Mucosa of stomach (tissue), 1 donor: ENCODE results near the gene SHC1.

Experiments used
- H3K27me3 ChIP-seq: one replicate; pipeline ENCODE4 v1.7.0; 2013; ENCODE audit warnings: mild to moderate bottlenecking, low read length; ENCODE audit not compliant: control insufficient read depth, insufficient read depth
- H3K36me3 ChIP-seq: one replicate; pipeline ENCODE4 v1.7.0; 2013; ENCODE audit warnings: low read length; ENCODE audit not compliant: control insufficient read depth, insufficient read depth
- H3K4me1 ChIP-seq: one replicate; pipeline ENCODE4 v1.7.0; 2013; ENCODE audit warnings: mild to moderate bottlenecking, low read length; ENCODE audit not compliant: control insufficient read depth, insufficient read depth
- H3K4me3 ChIP-seq: one replicate; pipeline ENCODE4 v1.7.0; 2013; ENCODE audit warnings: low read length
- H3K9ac ChIP-seq: one replicate; pipeline ENCODE4 v1.7.0; 2013; ENCODE audit warnings: mild to moderate bottlenecking, low read length, moderate library complexity
- H3K9me3 ChIP-seq: one replicate; pipeline ENCODE4 v1.7.0; 2013; ENCODE audit warnings: mild to moderate bottlenecking, low read length, moderate library complexity; ENCODE audit not compliant: control insufficient read depth
- donor health status: Pancreatic carcinoma.

SHC1 gene

DNA sequence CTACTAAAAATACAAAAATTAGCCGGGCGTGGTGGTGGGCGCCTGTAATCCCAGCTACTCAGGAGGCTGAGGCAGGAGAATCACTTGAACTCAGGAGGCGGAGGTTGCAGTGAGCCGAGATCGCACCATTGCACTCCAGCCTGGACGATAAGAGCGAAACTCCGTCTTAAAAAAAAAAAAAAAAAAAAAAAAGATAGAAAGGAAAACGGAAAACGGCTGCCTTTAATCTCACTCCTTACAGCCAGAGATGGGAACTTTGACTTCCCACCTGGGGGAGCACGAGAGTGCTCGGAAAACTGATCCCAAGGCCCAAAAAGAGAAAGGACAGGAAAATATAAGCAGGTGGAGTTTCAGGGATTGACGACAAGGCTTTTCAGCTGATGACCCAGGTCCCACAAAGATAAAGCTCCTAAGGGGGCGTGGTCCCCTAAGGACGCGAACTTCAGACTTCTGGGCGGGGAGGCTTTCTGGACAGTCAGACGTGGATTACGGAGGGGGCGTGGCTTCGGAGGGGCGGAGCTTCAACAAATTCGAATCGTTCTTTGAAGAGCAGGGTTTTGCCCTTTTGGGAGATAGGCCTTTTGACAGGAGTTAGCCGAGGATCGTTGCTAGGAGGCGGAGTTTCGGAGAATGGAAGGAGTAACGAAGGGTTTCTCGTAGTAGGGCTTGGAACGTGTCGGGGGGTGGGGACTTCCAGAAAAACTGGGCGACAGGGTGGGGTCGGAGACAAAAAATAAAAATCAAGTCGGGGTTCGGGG, 3.0 kb upstream of the SHC1 start:
- Histone ChIP-seq H3K9me3 (no peaks in the 10 kb centered on the region), H3K4me3 (peak overlapping the region; percentile 37), H3K9ac (peak overlapping the region; percentile 77), H3K4me1 (peaks cover 47% of the 10 kb centered on the region), H3K36me3 (peaks cover 5% of the 10 kb centered on the region), H3K27me3 (no peaks in the 10 kb centered on the region)

DNA sequence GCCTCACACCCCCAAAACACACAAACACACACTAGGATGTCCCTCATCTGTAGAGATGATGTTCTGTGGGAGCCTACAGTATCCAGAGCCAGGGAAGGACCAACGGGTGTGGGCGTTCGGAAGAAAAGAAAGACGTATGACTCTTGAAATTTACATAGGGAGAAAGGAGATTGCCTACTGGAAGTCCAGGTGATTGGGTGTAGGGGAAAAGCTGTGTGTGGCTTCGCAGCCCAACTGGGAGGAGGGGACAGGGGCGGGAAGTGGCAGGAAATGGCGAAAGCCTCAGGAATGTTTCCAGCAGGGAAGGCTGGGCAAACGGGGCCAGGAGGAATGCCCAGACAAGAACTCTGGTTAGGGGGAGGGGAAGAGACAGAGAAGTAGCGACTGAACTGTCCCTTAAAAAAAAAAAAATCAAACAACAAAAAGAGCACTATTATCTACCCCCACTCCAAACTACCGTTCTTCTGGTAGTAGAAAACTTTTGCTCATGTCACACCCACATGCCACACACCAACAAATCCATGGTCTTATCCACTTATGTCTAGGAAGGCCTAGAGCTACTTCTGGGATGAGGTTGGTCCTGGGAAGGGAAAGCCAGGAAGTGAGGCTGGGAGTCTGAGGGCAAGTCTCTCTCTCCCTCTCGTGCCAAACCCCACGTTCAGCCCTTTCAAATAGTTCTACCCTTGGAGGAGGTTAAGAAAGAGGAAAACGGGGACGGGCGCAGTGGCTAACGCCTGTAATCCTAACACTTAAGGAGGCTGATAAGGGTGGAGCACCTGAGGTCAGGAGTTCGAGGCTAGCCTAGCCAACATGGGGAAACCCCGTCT, 2.2 kb upstream of the SHC1 start:
- Histone ChIP-seq H3K9me3 (no peaks in the 10 kb centered on the region), H3K4me1 (peaks cover 52% of the 10 kb centered on the region), H3K4me3 (no peak overlapping the region), H3K9ac (peak overlapping the region; percentile 77), H3K27me3 (no peaks in the 10 kb centered on the region), H3K36me3 (peaks cover 6% of the 10 kb centered on the region)

DNA sequence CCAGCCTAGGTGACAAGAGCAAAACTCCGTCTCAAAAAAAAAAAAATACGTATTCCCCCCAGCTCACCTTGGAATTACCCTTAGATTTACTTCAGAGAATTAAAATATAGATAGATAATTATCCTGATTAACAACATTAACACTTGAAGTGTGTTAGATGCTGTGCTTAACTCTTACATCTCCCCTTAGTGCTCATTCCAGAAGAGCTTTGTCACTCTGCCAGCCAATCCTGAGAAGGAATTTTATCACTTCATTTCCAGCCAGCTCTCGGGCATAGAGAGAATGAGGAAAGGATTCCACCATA, 1.6 kb upstream of the SHC1 start:
- no peaks in the 10 kb centered on the region for H3K9me3 ChIP-seq
- H3K36me3 ChIP-seq, result peaks cover 12% of the 10 kb centered on the region
- H3K9ac ChIP-seq, result peak overlapping the region; percentile 77
- H3K4me1 ChIP-seq, result peaks cover 58% of the 10 kb centered on the region
- no peak overlapping the region for H3K4me3 ChIP-seq
- no peaks in the 10 kb centered on the region for H3K27me3 ChIP-seq

DNA sequence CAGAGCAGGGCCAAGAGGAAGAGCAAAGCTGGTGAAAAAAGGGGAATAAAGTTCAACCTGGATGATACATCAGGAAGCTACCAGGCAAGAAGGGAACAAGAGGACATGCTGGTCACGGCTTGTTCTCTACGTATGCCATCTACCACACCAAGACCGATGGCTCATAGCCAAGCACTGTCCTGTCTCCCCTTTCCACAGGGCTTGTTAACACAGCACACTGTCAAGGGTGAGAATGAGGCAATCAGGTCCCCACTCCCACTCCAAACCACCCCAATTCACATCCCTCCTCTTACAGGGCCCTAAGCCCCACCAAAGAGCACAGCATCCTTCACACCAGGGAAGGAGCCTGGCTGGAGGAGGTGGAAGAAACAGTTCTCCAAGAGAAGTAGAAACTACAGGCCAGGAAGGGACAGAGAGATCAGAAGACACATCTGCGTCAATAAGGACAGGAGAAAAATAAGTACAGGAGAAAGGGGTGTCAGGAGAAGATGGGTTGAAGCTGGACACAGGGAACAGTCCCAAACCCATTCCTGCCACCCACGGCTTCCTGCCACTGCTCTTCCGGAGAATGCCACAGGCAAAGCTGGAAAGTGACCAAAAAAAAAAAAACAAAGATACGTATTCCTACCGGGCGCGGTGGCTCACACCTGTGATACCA, 923 bp upstream of the SHC1 start:
- no peaks in the 10 kb centered on the region for H3K27me3 ChIP-seq
- peak overlapping the region; percentile 65 for H3K9ac ChIP-seq
- no peaks in the 10 kb centered on the region for H3K9me3 ChIP-seq
- H3K36me3 ChIP-seq, result peaks cover 16% of the 10 kb centered on the region
- peaks cover 54% of the 10 kb centered on the region for H3K4me1 ChIP-seq
- H3K4me3 ChIP-seq, result no peak overlapping the region

DNA sequence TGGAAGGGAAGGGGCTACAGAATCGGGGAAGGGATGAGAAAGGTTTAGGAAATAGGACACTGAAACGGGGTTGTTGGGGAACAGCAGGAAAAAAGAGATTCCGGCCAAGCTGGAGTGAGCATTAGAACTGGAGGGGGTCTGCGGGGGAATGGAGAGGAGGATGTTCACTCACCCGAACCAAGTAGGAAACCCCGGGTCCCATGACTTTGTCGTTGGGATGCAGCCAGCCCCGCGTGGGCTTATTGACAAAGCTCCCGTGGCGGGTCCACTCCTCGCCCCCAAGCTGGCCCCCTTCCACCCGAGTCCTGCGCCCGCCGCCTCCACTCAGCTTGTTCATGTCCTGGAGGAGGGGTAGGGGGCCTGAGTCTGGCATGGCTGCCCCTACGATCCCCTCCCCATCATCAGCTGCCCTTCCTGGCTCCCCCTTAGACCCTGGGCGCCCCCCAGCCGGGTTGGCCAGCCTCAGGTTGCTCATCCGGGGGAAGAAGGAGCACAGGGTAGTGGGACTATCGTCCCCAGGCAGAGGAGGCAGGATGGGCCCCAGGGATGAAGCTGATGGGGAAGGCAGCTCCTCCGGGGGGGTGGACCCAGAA, 591 bp downstream of the SHC1 start:
- Histone ChIP-seq H3K9me3 (no peaks in the 10 kb centered on the region), H3K27me3 (no peaks in the 10 kb centered on the region), H3K9ac (peak overlapping the region; percentile 65), H3K4me1 (peaks cover 50% of the 10 kb centered on the region), H3K36me3 (peaks cover 20% of the 10 kb centered on the region), H3K4me3 (no peak overlapping the region)

DNA sequence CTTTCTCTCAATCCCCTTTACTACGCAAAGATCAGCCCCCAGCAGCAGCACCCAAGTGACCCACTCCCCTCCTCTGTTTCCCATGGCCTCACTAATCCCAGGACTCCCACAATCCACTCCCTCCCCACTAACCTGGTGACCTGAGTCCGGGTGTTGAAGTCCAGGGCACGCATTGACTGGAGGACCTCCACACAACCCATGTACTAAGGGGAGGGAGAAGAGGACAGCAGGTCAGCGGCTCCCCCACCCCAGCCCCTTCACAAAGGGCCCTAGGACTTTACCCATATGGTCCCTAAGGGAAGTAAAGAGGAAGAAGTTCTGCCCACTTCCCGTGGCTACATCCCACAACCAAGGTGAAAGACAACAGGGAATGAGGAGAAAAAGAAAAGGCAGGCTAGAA, 1.3 kb downstream of the SHC1 start:
- H3K4me3 ChIP-seq, result no peak overlapping the region
- H3K27me3 ChIP-seq, result no peaks in the 10 kb centered on the region
- peak overlapping the region; percentile 65 for H3K9ac ChIP-seq
- no peaks in the 10 kb centered on the region for H3K9me3 ChIP-seq
- H3K4me1 ChIP-seq, result peaks cover 50% of the 10 kb centered on the region
- H3K36me3 ChIP-seq, result peaks cover 20% of the 10 kb centered on the region

DNA sequence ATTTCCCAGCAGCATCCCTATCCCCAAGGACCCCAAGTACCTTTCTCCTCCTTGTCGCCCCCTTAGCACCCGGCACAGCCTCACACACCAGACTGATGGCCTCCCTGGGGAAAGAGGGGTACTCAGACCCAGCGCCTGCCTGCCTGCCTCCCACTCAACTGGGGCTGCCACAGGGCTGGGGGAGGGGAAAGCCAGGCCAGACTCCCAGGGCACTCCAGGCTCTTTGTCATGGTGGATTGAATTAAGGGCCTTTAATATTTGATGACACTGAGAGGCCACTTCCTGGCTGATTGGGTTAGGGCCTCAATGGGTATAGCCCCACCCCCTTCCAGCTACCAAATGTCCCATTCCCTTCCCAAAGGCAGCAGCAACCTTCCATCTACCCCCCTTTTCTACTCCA, 1.8 kb downstream of the SHC1 start:
- Histone ChIP-seq H3K27me3 (no peaks in the 10 kb centered on the region), H3K36me3 (peaks cover 20% of the 10 kb centered on the region), H3K9ac (peak overlapping the region; percentile 65), H3K4me1 (peaks cover 50% of the 10 kb centered on the region), H3K4me3 (no peak overlapping the region), H3K9me3 (no peaks in the 10 kb centered on the region)

DNA sequence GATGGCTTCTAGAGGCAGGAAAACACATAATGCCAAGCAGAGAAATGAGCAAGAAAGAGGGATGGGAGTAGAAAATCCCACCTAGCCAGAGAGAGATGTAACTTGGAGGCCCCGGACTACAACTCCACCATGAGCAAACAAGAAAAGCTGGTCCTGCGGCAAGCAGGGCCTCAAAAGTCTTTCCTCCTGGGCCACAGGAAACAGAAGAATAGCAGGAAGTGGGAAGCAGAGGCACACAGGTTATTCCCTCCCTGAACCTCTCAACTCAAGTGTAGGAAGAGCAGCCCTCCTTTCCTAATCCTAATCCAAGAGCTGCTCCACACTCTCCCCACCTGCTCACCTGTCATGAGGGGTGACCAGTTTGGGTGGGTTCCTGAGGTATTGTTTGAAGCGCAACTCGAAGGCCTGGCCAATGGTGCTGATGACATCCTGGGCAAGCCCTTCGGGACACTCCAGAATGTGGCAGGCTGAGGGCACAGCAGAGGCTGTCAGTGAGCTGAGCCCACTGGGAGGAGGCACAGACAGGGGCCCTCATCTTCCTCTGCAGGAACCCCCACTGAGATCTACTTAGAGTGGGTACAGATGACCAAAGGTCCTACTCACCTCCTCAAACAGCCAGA, 3.1 kb downstream of the SHC1 start:
- Histone ChIP-seq H3K36me3 (peaks cover 20% of the 10 kb centered on the region), H3K4me1 (peaks cover 53% of the 10 kb centered on the region)

DNA sequence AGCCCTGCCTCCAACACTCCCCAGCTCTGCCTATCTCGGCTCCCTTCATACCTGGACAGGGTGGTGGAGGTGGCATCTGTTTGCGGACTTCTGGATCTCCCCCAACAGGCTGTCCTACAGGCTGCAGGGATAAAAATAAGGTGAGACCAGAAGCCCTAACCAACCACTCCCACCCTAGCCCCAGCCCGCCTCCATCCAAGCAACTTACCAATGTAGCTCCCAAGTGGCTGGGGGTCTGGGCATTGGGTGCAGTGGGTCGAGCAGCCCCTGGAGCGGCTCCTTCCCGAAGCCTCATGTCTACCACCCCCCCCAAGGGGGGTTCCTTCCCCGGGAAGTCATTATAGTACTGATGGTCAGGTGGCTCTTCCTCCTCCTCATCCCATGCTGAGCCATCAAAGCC, 4.4 kb downstream of the SHC1 start:
- Histone ChIP-seq H3K4me3 (no peak overlapping the region), H3K27me3 (no peaks in the 10 kb centered on the region), H3K36me3 (peaks cover 20% of the 10 kb centered on the region), H3K9me3 (no peaks in the 10 kb centered on the region), H3K9ac (no peak overlapping the region), H3K4me1 (peaks cover 43% of the 10 kb centered on the region)

More for the DNA sequence above, 3.1 kb downstream of the SHC1 start:
- H3K9ac ChIP-seq, result peak overlapping the region; percentile 22
- H3K27me3 ChIP-seq, result no peaks in the 10 kb centered on the region
- no peaks in the 10 kb centered on the region for H3K9me3 ChIP-seq
- no peak overlapping the region for H3K4me3 ChIP-seq

DNA sequence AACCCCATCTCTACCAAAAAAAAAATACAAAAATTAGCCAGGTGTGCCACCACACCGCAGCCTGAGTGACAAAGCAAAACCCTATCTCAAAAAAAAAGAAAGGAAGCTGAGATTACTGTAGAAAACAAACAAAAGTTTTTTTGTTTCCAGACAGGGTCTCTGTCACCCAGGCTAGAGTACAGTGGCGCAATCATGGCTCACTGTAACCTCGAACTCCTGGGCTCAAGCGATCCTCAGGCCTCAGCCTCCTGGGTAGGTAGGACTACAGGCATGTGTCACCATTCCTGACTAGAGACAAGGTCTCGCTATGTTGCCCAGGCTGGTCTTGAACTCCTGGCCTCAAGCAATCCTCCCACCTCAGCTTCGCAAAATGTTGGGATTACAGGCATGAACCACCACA, 6.2 kb downstream of the SHC1 start:
- Histone ChIP-seq H3K27me3 (no peaks in the 10 kb centered on the region), H3K4me1 (peaks cover 34% of the 10 kb centered on the region), H3K9ac (no peak overlapping the region), H3K4me3 (no peak overlapping the region), H3K36me3 (peaks cover 16% of the 10 kb centered on the region), H3K9me3 (no peaks in the 10 kb centered on the region)

DNA sequence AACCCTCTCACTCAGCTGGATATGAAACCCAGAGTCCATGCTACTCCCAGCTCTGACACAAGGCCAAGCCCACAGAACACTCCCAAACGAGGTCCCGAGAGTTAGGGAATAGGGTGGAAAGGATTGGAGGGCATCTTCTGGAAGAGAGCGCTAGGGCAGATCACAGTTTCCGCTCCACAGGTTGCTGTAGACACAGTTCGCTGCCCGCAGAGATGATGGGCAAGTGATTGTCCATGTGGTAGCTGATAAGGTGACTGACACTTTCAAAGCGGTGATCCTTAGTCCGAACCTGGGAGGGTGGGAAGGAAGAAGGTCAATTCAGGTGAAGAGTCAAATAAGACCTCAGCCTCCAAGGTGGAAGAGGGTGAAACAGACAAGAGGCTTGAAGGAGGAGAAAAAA, 6.9 kb downstream of the SHC1 start:
- Histone ChIP-seq H3K36me3 (peaks cover 15% of the 10 kb centered on the region), H3K27me3 (no peaks in the 10 kb centered on the region), H3K4me1 (peaks cover 33% of the 10 kb centered on the region), H3K4me3 (no peak overlapping the region), H3K9me3 (no peaks in the 10 kb centered on the region), H3K9ac (no peak overlapping the region)
